GM15510 (cell line): ENCODE data around the gene SNED1.

ENCODE experiments used
- POLR2A ChIP-seq: IDR thresholded peaks from 3 replicates; pipeline ENCODE4 v1.6.1; 2011; ENCODE audit warnings: borderline replicate concordance; ENCODE audit not compliant: insufficient read length; ENCODE audit errors: extremely low read depth

The SNED1 gene

DNA sequence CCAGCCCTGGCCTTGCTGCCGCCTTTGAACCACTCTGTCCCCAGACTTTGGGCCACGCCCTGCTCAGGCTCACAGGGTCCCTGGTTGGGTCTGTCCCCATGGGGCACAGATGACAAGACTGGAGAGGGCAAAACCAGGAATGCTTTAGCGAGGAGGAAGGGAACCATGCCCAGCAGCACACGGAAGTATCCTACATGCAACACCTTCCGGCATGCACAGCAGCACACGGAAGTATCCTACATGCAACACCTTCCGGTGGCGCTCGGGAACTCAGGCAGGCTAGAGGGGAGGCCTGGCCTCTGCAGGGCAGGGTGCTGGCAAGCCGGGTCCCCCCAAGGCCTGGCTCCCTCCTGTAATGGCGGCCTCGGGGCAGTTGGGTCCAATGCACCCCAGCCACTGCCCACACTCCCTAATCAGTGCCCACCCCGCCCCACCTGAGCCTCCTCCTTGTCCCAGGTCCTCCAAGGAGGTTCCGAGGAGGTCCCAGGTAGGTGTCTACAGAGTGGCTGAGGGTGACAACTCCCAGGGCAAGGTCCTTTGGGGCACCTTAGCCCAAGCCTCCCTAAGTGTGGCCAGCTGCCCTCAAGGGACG lies 33.6 kb upstream of the SNED1 start:
- no peak for TF ChIP-seq POLR2A

DNA sequence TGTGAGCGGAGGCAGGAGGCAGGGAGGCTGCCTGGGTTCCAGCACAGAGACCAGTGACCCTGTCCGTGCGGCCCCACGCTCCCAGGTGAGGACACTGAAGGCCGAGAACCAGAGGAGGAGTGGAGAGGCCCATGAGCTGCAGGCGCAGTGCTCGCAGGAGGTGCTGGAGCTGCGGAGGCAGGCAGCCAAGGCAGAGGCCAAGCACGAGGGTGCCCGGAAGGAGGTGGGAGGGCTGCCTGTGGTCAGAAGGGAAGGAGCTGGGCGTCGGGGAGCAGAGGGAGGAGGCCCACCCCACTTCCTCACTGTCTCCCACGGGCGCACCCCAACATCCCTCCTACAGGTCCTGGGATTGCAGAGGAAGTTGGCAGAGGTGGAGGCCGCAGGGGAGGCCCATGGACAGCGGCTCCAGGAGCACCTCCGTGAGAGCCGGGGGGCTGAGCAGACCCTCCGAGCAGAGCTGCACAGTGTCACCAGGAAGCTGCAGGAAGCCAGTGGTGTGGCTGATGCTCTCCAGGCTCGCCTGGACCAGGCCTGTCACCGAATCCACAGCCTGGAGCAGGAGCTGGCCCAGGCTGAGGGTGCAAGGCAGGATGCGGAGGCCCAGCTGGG lies 33.0 kb upstream of the SNED1 start:
- no peak for TF ChIP-seq POLR2A

DNA sequence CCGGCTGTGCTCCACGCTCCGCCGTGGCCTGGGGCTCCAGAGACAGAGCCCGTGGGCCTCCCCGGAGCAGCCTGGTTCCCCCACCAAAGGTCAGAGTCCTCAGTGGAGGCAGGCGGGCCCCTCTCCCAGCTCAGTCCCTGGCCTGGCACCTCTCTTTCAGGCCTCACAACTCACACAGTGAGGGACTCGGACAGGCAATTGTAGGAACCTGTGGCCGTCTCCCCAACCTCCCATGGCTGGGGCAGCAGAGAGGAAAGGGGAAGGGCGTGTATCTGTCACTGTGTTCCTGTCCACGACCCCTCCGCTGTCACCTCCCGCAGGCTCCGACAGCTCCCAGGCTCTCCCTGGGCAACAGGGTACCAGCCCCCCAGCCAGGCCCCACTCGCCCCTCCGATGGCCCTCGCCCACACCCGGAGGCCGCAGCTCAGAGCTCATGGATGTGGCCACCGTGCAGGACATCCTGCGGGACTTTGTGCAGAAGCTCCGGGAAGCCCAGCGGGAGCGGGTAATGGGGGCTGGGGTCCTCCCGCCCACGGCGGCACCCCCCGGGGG lies 32.4 kb upstream of the SNED1 start:
- no peak for TF ChIP-seq POLR2A

DNA sequence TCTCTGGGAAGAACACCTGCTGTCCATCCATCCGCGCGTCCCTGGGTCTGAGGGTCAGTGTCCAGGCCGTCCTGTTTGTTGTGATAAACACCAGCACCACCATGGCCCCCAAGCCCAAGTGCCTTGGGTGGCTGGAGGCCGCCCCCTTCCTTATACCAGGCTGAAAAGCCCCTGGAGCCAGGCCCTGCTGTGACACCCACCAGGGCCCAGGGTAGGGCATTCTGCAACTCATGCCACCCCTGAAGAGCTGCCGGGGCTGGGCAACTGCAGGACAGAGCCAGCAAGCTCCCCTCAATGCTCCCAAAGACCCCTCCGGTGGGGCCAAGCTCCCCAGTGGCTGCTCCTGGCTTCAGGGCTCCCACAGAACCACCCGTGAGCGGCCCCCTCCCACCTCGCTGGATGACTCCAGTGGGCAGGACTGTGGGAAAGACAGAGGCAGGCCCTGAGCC lies 31.9 kb upstream of the SNED1 start:
- no peak for TF ChIP-seq POLR2A

DNA sequence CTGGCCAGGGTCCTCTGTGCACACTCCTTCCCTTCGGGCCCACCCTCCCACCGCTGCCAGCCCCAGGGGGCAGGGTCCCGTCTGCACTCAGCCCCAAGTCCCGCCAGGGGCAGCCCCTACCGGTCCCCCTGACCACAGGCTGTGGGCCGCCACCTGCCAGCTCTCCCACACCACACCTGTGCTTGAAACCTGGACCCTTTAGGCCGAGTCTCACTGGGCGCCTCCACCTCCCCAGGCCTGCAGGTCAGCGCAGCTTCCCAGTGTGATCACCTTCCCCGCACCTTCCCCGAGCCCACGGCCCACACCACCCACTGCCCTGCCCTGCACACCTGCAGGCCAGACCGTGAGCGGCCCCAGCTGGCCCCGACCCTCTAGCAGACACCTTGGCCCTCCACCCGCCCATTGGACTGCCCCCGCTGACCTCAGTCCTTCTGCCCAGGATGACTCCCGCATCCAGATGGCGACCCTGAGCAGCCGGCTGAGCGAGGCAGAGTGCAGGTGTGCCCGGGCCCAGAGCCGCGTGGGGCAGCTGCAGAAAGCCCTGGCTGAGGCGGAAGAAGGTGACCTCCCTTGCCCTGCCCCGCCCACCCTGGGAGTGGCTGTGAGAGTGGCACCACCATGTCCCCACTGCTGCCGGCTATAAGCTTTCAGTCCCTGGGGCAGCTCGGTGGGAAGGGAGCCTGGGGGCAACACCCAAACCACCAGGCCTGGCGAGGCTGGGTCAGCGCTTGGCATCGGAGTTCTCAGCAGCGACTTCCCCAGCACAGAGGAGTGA lies 31.3 kb upstream of the SNED1 start:
- no peak for TF ChIP-seq POLR2A

DNA sequence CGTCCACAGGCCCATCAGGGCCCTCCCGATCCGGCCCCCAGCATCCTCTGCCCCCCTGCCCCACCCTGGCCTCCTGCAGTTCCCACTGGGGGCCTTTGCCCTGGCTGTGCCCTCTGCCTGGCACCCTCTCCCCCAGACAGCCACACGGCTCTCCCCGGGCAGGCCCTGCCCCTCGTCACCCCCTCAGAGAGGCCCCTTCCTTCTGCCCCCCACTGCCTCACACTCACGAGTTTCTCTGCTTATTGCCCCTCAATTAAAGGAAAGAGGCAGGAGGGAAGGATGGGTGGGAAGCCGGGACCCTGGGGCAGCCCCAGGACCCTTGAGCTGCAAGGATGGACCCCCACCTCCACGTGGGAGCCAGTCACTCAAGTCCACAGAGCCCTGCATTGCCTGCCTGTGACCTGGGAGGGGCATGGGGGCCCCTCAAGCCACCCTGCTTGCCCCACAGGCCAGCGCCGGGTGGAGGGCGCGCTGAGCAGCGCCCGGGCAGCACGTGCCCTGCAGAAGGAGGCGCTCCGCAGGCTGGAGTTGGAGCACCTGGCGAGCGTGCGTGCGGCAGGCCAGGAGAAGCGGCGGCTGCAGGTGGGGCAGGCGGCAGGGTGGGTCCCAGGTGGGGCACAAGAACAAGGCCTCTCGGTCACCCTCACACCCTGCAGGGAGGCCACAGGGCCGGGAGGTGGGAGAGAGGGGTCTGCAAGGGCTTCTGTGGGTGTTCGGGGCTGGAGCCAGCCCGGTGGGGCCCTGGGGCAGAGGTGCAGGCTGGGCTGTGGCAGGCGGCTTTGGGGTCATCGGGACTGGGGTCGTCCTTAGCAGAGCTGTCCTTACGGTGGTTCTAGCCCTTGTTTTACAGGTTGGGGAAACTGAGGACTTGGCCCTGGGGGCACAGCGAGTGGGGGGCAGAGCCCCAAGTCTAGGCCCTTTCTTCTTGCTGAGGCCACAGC lies 30.5 kb upstream of the SNED1 start:
- TF ChIP-seq POLR2A, result no peak

DNA sequence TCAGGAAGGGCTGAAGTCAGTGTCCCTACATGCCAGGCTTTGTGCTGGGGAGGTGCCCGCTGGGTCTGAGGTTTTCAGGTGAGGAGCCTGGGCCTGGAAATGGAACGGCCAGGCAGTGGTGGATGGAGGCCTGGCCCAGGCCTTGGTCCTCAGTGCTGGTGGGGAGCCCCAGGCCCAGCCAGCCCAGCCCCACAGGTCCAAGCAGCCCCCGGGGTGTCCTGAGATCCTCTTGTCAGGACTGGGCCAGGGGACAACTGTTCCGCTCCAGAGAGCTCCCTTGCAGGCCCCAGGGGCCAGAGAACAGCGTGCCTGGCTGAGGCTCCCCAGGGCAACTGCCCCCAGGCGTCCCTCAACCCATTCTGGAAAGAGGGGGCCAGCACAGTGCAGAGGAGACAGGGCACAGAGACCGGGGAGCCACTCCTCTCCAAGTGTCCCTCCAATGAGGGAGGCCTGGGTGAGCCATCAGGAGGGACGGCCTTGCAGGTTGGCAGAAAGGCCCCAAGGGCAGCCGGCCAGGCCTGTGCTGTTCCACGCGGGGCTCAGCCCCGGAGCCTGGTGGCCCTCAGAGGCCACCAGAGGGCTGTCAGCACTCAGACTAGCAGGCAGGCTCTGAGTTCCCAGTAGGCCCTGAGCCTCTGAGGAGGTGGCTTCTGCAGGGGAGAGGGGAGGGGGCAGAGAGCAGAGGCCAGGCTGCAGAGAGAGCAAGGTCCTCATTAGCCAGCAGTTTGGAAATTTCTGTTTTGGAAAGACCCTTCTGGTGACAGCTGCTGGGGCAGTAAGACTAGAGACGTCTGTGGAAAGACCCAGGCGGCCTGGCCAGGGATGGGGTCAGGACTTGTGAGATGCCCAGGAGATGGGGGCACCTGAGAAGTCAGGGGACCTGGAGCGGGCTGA lies 29.4 kb upstream of the SNED1 start:
- TF ChIP-seq POLR2A, result no peak

DNA sequence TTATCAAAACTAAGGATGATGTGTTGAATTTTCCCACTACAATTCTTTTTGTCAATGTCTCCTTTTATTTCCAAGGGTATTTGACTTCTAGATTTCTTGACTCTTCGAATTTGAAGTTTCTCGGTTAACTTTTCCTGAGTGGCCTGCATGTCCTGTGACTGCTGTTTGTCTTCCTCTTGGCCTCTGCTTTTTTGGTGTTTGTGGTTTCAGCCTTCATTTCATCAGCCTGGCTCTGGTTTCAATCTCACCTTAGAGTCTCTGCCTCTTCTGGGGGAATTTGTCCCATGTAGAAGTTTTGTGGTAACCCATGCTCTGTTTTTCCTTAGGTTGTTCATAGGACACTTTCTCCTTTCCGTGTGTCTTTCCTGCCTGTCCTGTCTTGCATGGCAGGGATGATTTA lies 28.3 kb upstream of the SNED1 start:
- no peak for TF ChIP-seq POLR2A

DNA sequence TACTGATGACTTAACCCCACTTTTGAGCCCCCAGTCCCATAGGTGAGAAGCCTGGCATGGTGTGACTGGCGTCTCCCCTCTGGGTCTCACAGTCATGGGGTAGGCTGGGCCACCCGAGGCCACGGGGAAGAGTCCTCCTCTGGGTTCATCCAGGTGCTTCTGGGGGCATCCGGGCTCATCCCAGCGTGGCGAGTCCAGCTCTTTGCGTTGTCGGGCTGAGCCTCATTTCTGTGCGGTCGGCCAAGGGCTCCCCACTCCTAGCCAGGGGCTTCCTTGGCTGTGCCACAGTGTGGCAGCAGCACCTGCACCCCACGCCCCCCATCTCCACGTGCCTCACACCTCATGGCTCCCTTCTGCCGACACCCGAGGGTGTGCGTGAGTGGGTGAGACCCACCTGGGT lies 27.6 kb upstream of the SNED1 start:
- no peak for TF ChIP-seq POLR2A

DNA sequence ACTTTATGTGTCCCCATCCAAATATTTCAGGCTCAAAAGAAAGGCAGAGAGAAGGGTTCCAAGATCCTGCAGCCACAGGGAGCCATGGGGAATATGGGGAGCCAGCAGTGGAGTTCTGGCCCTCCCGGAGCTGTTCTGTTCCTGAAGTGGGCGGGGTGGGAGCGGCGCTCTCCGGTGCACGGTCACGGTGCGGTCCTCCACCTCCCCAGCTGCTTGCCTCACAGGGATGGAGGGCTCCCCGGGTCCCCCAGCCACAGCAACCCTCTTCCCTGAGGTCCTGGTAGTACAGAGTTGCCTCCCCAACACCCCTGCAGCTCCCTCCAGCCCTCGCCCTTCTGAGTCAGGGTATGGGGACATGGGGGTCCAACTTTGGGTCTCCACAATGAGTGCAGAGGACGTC lies 26.2 kb upstream of the SNED1 start:
- no peak for TF ChIP-seq POLR2A

DNA sequence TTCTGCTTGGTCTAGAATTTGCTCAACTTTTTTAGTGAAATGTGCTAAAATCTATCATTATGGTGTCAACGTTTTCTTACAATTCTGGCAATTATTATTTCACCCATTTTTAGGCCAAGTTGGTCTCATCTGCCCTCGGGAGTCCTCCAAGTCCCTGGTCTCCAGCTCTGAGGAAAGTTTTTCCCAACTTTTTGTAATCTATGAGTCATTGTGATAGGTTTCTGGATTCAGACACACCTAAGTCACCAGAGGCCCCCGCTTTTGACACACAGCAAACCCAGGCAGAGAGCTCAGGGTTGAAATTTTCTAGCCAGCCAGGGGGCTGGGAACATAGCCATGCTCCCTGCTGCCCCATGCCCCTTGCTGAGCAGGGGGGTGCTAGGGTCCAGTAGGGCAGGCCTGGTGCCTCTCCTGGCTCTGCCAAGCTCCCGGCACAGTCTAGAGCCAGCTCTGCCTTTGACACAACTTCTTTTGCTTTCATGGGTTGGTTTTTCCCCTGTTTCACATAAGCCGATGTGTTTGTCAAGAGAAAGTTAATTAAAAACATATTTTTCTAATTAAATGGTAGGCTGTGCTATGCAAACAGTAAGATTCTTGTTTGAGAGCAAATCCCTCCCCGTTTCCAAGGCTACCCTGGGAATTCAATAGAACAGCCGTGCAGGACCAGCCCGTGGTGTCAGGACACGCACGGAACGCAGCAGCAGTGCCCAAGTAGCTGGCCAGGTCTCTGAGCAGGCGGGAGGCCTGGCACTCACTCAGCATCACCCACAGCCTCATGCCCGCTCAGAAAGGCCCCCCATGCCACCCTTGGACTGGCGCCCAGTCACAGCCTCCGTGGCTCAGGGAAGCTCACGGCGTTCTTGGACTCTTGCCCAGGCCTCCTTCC lies 25.5 kb upstream of the SNED1 start:
- no peak for TF ChIP-seq POLR2A

DNA sequence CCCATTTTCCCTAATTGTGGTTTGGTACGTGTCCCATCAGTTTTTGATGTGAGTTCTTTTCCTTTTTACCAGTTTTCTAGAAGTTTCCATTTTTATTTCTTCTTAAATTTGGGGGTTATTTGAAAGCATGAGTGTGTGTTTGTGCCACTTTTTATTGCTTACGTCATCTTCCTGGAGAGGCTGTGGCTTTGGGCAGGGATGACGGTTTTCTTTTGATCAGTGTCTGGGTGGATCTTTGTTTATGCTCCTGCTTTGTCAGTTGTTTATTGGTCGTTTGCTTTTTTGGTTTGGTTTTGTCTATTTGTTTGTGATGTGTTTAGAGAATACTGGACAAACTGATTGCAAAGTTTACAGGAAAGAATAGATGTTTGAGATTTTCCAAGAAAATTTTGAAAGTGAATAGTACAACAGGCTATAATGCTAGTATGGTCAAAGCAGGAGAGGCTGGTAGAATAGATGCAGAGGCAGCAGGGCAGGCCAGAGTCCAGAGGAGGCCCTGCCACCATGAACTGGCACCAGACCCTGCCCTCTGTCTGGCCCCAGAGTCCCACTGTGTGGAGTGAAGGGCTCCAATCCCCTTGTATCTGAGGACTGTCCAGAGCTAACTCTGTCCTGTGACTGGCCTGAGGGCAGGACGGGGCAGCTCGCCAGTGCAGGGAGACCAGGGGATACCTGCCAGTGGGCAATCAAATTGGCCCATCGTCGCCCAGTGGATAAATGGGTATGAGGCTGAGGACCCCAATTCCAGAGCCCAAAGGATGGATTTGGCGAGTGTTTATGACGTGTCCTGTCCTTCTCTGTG lies 23.4 kb upstream of the SNED1 start:
- no peak for TF ChIP-seq POLR2A
